DOHH2 (cell line): ENCODE data around the gene NAV2.

Experiments
- EZH2phosphoT487 ChIP-seq: fragments of 200-600 bp; sonication (generic); IDR thresholded peaks from 2 replicates; pipeline ENCODE4 v1.6.1; 2017; ENCODE audit warnings: borderline replicate concordance, mild to moderate bottlenecking, antibody characterized with exemption, low read length, moderate library complexity, mixed read lengths
- TF ChIP-seq, protein P1 (sequence below): fragments of 200-600 bp; sonication (generic); IDR thresholded peaks from one replicate; pipeline ENCODE4 v1.5.1; 2014; ENCODE audit warnings: antibody characterized with exemption, mild to moderate bottlenecking, low read depth, low read length; ENCODE audit not compliant: poor library complexity, severe bottlenecking

DNA sequence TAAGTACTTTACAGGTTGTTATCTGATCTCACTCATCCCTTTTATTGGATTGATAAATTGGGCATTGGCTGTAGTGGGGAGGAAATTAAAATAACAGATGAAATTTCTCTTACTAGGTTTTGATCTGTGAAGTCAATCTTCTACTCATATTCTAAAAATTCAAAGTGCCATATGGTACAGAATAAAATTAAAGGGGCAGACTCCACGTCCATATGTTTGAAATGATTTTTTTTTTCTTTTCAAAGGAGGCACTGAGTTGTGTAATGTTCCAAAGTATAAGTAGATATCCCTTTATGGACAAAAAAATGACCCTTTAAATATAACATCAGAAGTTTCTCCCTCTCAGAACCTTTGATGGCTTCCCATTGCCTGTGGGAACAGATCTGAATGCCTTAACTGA, 240.3 kb downstream of the NAV2 start:
- TF ChIP-seq, protein P1, sequence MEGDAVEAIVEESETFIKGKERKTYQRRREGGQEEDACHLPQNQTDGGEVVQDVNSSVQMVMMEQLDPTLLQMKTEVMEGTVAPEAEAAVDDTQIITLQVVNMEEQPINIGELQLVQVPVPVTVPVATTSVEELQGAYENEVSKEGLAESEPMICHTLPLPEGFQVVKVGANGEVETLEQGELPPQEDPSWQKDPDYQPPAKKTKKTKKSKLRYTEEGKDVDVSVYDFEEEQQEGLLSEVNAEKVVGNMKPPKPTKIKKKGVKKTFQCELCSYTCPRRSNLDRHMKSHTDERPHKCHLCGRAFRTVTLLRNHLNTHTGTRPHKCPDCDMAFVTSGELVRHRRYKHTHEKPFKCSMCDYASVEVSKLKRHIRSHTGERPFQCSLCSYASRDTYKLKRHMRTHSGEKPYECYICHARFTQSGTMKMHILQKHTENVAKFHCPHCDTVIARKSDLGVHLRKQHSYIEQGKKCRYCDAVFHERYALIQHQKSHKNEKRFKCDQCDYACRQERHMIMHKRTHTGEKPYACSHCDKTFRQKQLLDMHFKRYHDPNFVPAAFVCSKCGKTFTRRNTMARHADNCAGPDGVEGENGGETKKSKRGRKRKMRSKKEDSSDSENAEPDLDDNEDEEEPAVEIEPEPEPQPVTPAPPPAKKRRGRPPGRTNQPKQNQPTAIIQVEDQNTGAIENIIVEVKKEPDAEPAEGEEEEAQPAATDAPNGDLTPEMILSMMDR = no peak
- no peak for TF ChIP-seq EZH2phosphoT487
